HepG2 (cell line): ENCODE data around the gene HACD2. TPM values are rescaled to one million over a fixed set of nuclear protein-coding genes. Genes with fewer than 3 reads are reported as not detected.

Experiments
- ELF1 ChIP-seq: sonication (generic); formaldehyde crosslinking; IDR thresholded peaks from 2 replicates; pipeline ENCODE4 v1.4.0; 2020; ENCODE audit warnings: missing genetic modification reagents
- MTF1 ChIP-seq: sonication (generic); formaldehyde crosslinking; IDR thresholded peaks from 2 replicates; pipeline ENCODE4 v1.5.0; 2020; ENCODE audit warnings: missing genetic modification reagents
- NAIF1 ChIP-seq: sonication (generic); formaldehyde crosslinking; IDR thresholded peaks from 2 replicates; pipeline ENCODE4 v1.5.0; 2020; ENCODE audit warnings: mild to moderate bottlenecking, missing genetic modification reagents, borderline replicate concordance
- NRL ChIP-seq: sonication (generic); formaldehyde crosslinking; IDR thresholded peaks from 2 replicates; pipeline ENCODE4 v1.5.0; 2020; ENCODE audit warnings: missing genetic modification reagents, mild to moderate bottlenecking, moderate library complexity, borderline replicate concordance
- RBM22 ChIP-seq: fragments of 200-400 bp; formaldehyde crosslinking; optimal IDR thresholded peaks from 2 replicates; pipeline ENCODE3; 2017; ENCODE audit warnings: mild to moderate bottlenecking, low read length, moderate library complexity
- SMC3 ChIP-seq: IDR thresholded peaks from 2 replicates; pipeline ENCODE4 v1.6.1; 2011; ENCODE audit warnings: low read length, improper control_type of control experiment
- SYNCRIP ChIP-seq: fragments of 200-400 bp; formaldehyde crosslinking; IDR thresholded peaks from 2 replicates; pipeline ENCODE4 v1.6.1; 2018; ENCODE audit warnings: mild to moderate bottlenecking, low read depth, low read length; ENCODE audit not compliant: insufficient read depth
- ZFP36 ChIP-seq: fragments of 150-350 bp; IDR thresholded peaks from 2 replicates; pipeline ENCODE4 v1.6.1; 2018; ENCODE audit warnings: borderline replicate concordance, low read length, low read depth; ENCODE audit not compliant: partially characterized antibody
- ZNF205 ChIP-seq: IDR thresholded peaks from 2 replicates; pipeline ENCODE4 v1.6.1; 2018; ENCODE audit warnings: missing biosample characterization, missing genetic modification reagents
- ZNF607 ChIP-seq: sonication (generic); formaldehyde crosslinking; IDR thresholded peaks from 2 replicates; pipeline ENCODE4 v1.5.1; 2020; ENCODE audit warnings: missing genetic modification reagents, mild to moderate bottlenecking, borderline replicate concordance
- ZNF75D ChIP-seq: sonication (generic); formaldehyde crosslinking; IDR thresholded peaks from 2 replicates; pipeline ENCODE4 v1.8.1; 2023; ENCODE audit warnings: missing genetic modification reagents, mild to moderate bottlenecking, borderline replicate concordance
- ZNF800 ChIP-seq: sonication (generic); formaldehyde crosslinking; IDR thresholded peaks from 2 replicates; pipeline ENCODE4 v1.4.0; 2020; ENCODE audit warnings: missing genetic modification reagents
- polyA plus RNA-seq, 8 experiments: library from polyadenylated mRNA; depleted of rRNA in 3 of 8; stranded (reverse) in 7 of 8; unstranded in 1 of 8; fragments of >200 nt; fragmentation: Illumina TruSeq in 4 of 8; extraction: Trizol in 4 of 8; gene quantifications; 2 replicates each; pipeline versions ENCODE4 v1.2.1 to v1.2.3, GENCODE V29; 2011 to 2016; ENCODE audit warnings: low read depth in 4 of 8, missing spikeins in 1 of 8, mixed read lengths in 1 of 8; ENCODE audit not compliant: insufficient read depth in 1 of 8
- total RNA-seq, 5 experiments: library from RNA; depleted of rRNA; stranded (reverse); fragments of >200 nt; fragmentation: Illumina TruSeq; extraction: Trizol; gene quantifications; 2 replicates each; pipeline ENCODE4 v1.2.3, GENCODE V29; 2016; ENCODE audit warnings: low read depth in 1 of 5
- TF ChIP-seq, protein P1 (sequence below): sonication (generic); formaldehyde crosslinking; IDR thresholded peaks from 2 replicates; pipeline ENCODE4 v1.5.0; 2020; ENCODE audit warnings: missing genetic modification reagents
- TF ChIP-seq, protein P2 (sequence below): IDR thresholded peaks from 2 replicates; pipeline ENCODE4 v1.6.1; 2016; ENCODE audit warnings: low read depth, missing genetic modification reagents, missing compliant biosample characterization
- TF ChIP-seq, protein P3 (sequence below): IDR thresholded peaks from 2 replicates; pipeline ENCODE4 v1.6.1; 2012; ENCODE audit warnings: low read depth, low read length, improper control_type of control experiment

HACD2 gene
- total and polyA plus RNA-seq, 2 of the 13 experiments (the other 11 are each of a cell fraction or from before 2014, with no cell fraction given), result 47.0 to 50.4 TPM

- TF ChIP-seq ZNF75D (no peak), SYNCRIP (no peak), MTF1 (no peak), ZFP36 (no peak), NRL (CRISPR knock-in tag) (peak; percentile 19; the same call in 1 of the 2 replicates), ELF1 (CRISPR knock-in tag) (no peak), ZNF205 (CRISPR knock-in tag) (no peak), SMC3 (no peak), NAIF1 (CRISPR knock-in tag) (no peak), RBM22 (no peak), ZNF607 (CRISPR knock-in tag) (no peak), ZNF800 (no peak)
- TF ChIP-seq, protein P1, sequence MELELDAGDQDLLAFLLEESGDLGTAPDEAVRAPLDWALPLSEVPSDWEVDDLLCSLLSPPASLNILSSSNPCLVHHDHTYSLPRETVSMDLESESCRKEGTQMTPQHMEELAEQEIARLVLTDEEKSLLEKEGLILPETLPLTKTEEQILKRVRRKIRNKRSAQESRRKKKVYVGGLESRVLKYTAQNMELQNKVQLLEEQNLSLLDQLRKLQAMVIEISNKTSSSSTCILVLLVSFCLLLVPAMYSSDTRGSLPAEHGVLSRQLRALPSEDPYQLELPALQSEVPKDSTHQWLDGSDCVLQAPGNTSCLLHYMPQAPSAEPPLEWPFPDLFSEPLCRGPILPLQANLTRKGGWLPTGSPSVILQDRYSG (CRISPR knock-in tag), result peak; percentile 44; the same call in 1 of the 2 replicates
- TF ChIP-seq, protein P2, sequence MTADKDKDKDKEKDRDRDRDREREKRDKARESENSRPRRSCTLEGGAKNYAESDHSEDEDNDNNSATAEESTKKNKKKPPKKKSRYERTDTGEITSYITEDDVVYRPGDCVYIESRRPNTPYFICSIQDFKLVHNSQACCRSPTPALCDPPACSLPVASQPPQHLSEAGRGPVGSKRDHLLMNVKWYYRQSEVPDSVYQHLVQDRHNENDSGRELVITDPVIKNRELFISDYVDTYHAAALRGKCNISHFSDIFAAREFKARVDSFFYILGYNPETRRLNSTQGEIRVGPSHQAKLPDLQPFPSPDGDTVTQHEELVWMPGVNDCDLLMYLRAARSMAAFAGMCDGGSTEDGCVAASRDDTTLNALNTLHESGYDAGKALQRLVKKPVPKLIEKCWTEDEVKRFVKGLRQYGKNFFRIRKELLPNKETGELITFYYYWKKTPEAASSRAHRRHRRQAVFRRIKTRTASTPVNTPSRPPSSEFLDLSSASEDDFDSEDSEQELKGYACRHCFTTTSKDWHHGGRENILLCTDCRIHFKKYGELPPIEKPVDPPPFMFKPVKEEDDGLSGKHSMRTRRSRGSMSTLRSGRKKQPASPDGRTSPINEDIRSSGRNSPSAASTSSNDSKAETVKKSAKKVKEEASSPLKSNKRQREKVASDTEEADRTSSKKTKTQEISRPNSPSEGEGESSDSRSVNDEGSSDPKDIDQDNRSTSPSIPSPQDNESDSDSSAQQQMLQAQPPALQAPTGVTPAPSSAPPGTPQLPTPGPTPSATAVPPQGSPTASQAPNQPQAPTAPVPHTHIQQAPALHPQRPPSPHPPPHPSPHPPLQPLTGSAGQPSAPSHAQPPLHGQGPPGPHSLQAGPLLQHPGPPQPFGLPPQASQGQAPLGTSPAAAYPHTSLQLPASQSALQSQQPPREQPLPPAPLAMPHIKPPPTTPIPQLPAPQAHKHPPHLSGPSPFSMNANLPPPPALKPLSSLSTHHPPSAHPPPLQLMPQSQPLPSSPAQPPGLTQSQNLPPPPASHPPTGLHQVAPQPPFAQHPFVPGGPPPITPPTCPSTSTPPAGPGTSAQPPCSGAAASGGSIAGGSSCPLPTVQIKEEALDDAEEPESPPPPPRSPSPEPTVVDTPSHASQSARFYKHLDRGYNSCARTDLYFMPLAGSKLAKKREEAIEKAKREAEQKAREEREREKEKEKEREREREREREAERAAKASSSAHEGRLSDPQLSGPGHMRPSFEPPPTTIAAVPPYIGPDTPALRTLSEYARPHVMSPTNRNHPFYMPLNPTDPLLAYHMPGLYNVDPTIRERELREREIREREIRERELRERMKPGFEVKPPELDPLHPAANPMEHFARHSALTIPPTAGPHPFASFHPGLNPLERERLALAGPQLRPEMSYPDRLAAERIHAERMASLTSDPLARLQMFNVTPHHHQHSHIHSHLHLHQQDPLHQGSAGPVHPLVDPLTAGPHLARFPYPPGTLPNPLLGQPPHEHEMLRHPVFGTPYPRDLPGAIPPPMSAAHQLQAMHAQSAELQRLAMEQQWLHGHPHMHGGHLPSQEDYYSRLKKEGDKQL (CRISPR knock-in tag), result 0 out of 2 replicates have a peak, but pooled peaks have one; percentile 12
- TF ChIP-seq, protein P3, sequence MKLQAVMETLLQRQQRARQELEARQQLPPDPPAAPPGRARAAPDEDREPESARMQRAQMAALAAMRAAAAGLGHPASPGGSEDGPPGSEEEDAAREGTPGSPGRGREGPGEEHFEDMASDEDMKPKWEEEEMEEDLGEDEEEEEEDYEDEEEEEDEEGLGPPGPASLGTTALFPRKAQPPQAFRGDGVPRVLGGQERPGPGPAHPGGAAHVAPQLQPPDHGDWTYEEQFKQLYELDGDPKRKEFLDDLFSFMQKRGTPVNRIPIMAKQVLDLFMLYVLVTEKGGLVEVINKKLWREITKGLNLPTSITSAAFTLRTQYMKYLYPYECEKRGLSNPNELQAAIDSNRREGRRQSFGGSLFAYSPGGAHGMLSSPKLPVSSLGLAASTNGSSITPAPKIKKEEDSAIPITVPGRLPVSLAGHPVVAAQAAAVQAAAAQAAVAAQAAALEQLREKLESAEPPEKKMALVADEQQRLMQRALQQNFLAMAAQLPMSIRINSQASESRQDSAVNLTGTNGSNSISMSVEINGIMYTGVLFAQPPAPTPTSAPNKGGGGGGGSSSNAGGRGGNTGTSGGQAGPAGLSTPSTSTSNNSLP, result no peak; the same call in 1 of the 2 replicates
Measured at GRCh38 chr3:123584284-123584987, 417 bp downstream of the HACD2 start (continued).
